ENCODE measurements around the gene IGFL4.

Gene IGFL4

DNA sequence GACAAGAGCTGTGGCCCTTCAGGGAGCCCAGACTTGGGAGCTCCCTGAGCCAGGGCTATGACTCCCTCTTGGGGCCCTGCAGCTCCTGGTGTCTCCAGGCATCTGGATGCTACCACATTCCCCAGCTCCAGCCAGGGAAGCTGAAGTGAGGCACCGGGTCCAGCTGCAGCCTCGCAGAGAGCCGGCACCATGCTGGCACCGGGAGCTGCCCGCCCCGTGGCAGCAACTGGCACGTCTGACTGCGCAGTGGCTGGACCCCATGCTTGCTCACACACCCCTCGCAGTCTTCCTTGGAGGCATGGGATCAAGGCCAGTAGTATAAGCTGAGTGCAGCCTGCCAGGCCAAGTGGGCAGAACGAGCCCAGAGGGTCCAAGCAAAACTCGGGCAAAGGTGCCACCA is 7.4 kb downstream of the IGFL4 start:
- in situ Hi-C loops (cut with HindIII; ENCODE audit: low sequenced_read_pairs), result no loop called here
- no peak overlapping the region for H3K4me3 ChIP-seq (ENCODE audit: low read depth, low read length)
- TF ChIP-seq, protein P1, sequence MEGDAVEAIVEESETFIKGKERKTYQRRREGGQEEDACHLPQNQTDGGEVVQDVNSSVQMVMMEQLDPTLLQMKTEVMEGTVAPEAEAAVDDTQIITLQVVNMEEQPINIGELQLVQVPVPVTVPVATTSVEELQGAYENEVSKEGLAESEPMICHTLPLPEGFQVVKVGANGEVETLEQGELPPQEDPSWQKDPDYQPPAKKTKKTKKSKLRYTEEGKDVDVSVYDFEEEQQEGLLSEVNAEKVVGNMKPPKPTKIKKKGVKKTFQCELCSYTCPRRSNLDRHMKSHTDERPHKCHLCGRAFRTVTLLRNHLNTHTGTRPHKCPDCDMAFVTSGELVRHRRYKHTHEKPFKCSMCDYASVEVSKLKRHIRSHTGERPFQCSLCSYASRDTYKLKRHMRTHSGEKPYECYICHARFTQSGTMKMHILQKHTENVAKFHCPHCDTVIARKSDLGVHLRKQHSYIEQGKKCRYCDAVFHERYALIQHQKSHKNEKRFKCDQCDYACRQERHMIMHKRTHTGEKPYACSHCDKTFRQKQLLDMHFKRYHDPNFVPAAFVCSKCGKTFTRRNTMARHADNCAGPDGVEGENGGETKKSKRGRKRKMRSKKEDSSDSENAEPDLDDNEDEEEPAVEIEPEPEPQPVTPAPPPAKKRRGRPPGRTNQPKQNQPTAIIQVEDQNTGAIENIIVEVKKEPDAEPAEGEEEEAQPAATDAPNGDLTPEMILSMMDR (IDR thresholded peaks at IDR 0.05; ENCODE audit: low read depth, low read length), result no peak
- DNase-seq (ENCODE audit: low read depth, low spot score), result no peak

DNA sequence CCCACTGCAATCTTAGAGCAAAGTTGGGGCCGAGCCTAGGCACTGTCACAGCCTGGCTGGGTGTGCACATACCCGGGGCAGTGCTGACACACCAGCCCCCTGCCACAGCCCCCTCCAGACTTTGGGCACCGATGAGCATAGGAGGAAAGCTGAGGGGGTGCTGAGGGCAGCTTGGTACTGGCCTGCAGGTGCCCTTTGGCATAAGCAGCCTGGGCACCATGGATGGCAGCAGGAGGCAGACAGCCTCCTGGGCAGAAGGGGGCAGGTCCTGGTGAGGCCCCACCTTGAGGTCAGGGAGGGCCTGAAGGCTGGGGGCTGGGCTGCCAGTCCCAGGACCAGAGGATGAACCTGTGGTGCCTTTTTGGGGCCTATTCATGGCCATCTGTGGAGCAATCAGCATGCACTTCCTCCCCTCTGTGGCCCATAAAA is 8.2 kb downstream of the IGFL4 start:
- in situ Hi-C loops (cut with HindIII; ENCODE audit: low sequenced_read_pairs), result no loop called here
- no peak for DNase-seq (ENCODE audit: low read depth, low spot score)
- H3K4me3 ChIP-seq (ENCODE audit: low read depth, low read length), result no peak overlapping the region
- TF ChIP-seq, protein P1 (IDR thresholded peaks at IDR 0.05; ENCODE audit: low read depth, low read length), result no peak

DNA sequence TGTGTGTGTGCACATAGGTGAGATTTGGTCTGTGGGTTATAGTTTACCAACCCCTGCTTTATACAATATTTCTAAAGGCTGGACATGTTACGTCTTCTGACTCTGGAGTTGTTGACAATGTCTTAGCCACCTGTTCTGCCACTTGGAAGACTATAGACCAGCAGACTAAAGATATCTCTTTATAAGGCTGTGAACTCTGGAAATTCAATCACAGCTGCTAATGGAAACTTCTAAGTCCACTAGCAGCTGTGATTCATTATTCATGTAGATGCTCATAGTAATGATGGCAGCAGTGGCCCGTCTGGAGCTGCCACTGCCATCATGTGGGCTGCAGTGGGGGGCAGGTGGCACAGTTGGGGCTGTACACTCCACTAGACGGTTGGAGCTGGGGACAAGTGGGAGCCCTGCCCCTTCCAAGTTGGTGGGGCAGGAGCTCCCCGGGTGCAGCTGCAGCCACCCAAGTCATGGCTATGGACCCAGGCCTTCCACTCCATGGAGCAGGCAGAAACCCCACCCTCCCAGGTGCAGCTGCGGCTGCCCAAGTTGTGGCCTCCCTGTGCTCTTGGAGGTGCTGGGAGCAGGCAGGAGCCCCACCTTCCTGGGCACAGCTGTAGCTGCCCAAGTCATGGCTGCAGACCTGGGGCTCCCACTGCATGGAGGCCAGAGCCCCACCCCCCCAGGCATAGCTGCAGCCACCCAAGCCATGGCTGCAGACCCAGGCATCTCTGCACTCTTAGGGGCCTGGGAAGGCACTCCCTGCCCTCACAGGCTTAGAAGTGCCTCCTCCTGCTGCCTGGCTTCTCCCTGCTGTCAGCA is 8.8 kb downstream of the IGFL4 start:
- DNase-seq (ENCODE audit: low read depth, low spot score), result no peak
- in situ Hi-C loops (cut with HindIII; ENCODE audit: low sequenced_read_pairs), result no loop called here
- TF ChIP-seq, protein P1 (IDR thresholded peaks at IDR 0.05; ENCODE audit: low read depth, low read length), result no peak
- H3K4me3 ChIP-seq (ENCODE audit: low read depth, low read length), result no peak overlapping the region

DNA sequence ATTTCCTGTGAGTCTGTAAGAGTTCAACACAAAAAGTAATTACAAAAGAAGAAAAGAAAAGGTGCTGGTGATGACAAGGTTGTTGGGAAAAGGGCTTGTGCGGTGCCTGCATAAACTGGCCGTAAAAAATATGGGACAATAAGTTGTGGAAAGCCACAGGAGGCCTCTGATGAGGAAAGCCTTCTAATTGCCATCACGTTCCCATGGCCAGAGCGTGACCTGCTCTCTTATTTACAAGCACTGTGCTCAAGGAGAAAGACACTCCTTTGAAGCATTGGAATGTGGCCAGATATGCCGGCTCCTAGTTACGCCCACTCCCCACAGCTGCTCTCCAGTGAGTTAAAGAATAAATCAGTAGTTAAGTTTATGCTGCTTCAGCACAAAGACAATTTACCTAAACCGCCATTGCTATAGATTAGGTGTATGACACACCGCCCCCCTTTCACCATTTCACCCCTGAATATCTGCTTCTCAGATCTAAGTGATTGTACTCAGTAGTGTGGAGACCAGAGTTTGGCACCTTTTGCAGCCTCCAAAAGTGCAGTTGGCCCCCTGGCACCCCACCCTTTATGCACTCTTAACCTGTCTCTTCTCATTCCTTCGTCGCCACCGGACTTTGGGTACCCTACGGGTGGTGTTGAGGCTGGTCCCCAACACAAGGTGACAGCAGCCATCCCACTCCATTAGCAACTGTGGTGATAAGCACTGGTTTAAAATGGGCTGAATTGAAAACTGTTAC is 9.8 kb downstream of the IGFL4 start:
- H3K4me3 ChIP-seq (ENCODE audit: low read depth, low read length), result no peak overlapping the region
- TF ChIP-seq, protein P1 (IDR thresholded peaks at IDR 0.05; ENCODE audit: low read depth, low read length), result no peak
- in situ Hi-C loops (cut with HindIII; ENCODE audit: low sequenced_read_pairs), result no loop called here
- no peak for DNase-seq (ENCODE audit: low read depth, low spot score)

DNA sequence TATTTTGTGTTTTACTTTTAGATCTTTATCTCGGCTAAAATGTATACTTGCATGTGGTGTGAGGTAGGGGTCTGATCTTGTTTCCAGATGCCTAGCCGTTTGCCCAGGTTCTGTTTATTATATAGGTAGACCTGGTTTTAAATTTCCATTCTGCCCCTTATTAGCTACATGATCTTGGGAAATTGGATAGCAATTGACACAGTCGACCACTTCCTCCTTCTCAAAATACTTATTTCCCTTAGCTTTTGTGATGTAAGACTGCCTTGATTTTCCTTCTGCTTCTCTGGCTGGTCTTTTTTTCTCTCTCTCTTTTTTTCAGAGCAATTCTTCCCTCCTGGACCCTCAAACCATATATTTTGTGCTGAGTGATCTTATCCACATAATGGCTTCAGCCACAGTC is 15.0 kb downstream of the IGFL4 start:
- in situ Hi-C loops (cut with HindIII; ENCODE audit: low sequenced_read_pairs), result no loop called here
- no peak for DNase-seq (ENCODE audit: low read depth, low spot score)
- no peak overlapping the region for H3K4me3 ChIP-seq (ENCODE audit: low read depth, low read length)
- TF ChIP-seq, protein P1 (IDR thresholded peaks at IDR 0.05; ENCODE audit: low read depth, low read length), result no peak

DNA sequence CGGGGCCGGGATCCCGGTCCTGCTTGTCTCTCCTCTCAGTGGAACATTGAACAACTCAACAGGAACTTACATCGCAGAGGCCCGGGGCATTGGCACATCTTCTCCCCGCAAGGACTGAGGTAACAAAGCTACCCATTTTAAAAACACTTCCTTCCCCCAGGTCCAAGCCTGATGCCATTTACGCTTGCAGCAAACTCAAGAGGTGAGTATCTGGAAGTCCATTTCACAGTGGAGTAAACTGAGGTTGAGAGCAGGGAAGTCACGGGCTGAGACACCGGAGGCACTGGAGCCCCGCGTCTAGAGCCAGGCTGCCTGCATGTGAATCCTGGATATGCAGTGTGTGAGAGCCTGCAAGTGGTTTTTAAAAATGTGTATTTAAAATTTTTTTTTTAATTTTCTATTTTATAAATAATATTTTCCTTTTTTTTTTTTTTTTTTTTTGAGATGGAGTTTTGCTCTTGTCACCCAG is 17.5 kb downstream of the IGFL4 start:
- in situ Hi-C loops (cut with HindIII; ENCODE audit: low sequenced_read_pairs), result no loop called here
- no peak for DNase-seq (ENCODE audit: low read depth, low spot score)
- no peak overlapping the region for H3K4me3 ChIP-seq (ENCODE audit: low read depth, low read length)
- TF ChIP-seq, protein P1 (IDR thresholded peaks at IDR 0.05; ENCODE audit: low read depth, low read length), result no peak

Data from astrocyte of the spinal cord (primary cell).